Activated effector memory CD4-positive, alpha-beta T cell treated with anti-CD3 and anti-CD28 coated beads, Interleukin-2, amount 50 U/mL, for 16 hours (primary cell): ENCODE data around the gene DYNLT2.
"Not testable (repeated sequence)": the region's sequence is repeated elsewhere in the genome, so short reads cannot be mapped to it uniquely, and the experiment has no call there.

Source experiments
- DNase-seq: peaks from one replicate; pipeline ENCODE4 v3.0.0-alpha.2; 2020

Gene DYNLT2

DNA sequence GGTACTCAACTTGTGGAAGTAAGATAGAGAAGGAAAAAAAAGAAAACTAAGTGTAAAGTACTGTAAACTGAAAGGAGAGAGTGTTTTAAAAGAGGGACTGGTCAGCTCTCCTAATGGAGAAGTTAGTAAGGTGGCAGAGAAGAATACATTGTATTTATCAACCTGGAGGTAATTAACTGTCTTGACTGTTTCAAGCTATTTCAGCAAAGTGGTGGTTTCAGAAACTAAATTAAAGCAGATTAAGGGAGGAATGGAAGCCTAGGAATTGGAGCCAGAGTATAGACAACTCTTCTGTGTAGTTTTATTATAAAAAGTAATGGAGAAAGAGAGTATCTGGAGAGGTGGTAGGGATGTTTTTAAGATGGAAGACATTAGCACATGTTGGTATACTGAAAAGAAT, 24.4 kb downstream of the DYNLT2 start:
- no peak for DNase-seq

GRCh38 chr6:169726049-169726400, 25.3 kb downstream of the DYNLT2 start:
- no peak for DNase-seq

DNA sequence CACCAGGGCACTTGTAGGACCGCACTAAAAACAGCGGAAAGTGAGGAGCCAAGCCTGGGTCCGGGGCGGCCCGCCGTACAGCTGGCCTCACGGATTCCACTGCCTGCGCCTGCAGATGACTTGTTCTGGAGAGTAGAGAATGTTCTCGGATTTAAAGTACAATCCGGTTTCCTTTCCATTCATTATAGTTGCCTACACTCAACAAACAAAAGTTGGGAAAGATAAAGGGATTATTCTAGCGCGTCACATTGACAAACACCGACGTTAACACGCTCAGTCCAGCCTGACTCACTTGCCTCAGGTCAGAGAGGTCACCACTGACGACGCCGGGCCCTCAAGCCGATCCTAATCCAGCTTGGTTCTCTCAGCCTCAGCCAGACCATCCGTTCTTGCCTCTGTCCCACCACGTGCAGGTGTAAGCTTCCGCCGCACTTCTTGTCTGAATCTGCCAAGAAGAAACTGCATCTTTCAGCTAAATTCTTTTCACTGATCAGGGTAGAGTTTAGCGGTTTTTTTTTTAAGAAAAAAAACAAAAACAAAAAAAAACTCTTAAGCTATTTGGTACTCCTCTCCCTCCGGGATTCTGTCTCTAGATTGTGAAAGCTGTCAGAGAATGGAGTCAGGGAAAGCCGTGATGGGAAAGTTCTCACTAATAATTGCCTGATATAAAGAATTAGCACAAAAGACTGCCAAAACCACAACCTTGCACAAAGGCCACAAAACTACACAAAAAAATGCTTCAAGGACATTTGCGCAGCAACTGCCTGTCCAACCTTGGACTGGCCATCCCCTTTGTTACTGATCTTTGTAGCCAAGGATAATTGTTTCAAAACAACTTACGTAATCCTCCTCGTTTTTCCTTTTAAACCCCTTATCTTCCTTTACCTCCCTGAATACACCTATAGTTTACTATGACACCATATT, 26.0 kb downstream of the DYNLT2 start:
- DNase-seq = no peak

- DNase-seq = peak; percentile 89
Observed at GRCh38 chr6:169724494-169725124, 26.8 kb downstream of the DYNLT2 start, which contains the start of gene PHF10. PHF10 (minus strand) TSS chr6:169724500; CDS start chr6:169723931, 569 bp downstream.

DNA sequence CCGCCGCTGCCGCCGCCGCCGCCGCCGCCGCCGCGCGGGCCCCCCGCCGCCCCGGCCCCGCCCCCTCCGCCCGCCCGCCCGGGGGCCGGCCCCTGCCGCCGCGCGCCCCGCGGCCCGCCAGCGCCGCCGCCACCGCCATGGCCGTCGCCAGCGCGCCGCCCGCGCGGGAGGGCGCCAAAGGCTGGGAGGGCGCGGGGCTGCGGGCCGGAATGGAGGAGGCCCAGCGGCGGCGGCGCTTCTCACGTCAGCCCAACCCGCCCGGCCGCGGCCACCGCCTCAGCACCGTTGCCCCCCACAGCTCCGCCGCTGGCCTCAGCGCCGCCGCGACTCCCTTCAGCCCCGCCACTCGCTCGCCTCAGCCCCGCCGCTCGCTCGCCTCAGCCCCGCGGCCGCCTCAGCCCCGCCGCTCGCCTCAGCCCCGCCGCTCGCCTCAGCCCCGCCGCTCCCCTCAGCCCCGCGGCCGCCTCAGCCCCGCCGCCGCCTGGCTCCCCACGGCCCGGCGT, 27.3 kb downstream of the DYNLT2 start:
- DNase-seq = peak; percentile 83

GRCh38 chr6:169723200-169723909, 28.0 kb downstream of the DYNLT2 start:
- DNase-seq = peak; percentile 89

- DNase-seq = peak; percentile 78
Observed at GRCh38 chr6:169722362-169723199, 28.8 kb downstream of the DYNLT2 start.

DNA sequence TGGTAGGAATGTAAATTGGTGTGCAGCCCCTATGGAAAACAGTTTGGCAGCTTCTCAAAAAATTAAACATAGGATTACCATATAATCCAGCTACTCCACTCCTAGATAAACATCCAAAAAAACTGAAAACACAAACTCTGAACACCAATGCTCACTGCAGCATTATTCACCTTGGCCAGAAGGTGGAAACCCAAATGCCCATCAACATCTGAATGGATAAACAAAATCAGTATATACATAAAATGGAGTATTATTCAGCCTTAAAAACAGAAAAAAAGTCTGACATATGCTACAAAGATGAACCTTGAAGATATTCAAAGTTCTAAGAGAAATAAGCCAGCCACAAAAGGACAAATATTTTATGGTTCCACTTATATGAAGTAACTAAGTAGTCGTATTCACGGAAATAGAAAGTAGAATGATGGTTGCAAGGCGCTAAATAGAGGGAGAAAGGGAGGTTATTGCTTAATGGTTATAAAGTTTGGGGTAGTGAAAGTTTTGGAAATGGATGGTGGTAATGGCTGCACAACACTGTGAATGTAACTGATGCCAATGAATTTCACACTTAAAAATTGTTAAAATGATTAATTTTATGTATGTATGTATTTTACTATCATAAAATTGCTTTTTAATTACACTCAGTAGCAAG, 31.0 kb downstream of the DYNLT2 start:
- DNase-seq = no peak

DNA sequence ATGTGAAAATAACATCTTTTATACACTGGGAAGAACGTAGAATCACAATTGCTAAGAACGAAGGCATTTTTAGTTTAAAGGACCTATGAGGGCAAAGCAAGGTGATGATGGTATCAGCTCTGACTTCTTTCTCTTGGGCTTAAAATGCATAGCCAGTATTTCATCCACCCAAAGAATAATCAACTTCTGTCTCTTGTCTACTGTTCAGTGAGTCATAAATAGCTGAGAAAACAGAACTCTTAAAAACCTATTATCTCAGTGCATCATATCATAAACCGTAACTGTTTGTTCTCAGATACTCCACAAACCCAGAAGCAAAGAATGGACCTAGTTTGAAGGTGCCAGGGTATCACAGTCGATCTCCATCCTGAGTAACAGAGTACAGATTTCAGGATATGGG, 32.3 kb downstream of the DYNLT2 start:
- no peak for DNase-seq

- no peak for DNase-seq
Observed at GRCh38 chr6:169714595-169714994, 36.8 kb downstream of the DYNLT2 start.

DNA sequence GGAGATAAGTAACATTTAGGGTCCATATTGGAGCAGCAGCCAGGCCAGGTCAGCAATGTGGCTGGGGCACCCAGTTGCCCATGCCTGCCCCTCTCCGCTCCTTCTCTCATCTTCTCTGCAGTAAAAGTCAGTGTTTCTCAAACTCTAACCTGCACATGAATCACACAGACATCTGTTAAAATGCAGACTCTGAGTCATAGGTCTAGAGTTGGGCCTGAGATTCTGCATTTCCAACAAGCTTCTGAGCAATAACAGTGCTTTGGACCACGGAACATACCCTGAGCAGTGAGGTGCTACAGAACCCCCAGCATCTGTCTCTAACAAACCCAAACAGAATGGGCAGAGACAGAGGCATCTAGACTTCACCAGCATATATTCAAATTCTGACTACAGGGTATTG, 37.2 kb downstream of the DYNLT2 start:
- no peak for DNase-seq

- no peak for DNase-seq
Observed at GRCh38 chr6:169710009-169710408, 41.4 kb downstream of the DYNLT2 start.

DNA sequence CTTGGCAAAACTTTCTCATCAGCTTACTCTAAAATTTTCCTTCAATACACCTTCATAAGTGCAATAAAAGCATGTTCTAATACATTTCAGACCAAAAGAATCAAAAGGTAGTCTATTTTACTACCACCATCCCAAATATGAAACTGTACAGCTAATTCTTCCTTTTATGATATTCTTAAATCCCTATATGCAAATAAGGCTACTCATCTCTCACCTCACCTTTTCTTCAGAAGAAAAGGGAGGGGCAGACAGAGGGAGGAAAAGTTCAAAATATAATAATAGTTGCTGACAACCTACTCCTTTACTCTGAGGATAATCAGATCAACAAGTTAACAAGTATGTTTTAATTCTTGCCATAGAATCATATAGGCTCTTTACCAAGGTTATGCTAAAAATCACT, 42.1 kb downstream of the DYNLT2 start:
- no peak for DNase-seq

DNA sequence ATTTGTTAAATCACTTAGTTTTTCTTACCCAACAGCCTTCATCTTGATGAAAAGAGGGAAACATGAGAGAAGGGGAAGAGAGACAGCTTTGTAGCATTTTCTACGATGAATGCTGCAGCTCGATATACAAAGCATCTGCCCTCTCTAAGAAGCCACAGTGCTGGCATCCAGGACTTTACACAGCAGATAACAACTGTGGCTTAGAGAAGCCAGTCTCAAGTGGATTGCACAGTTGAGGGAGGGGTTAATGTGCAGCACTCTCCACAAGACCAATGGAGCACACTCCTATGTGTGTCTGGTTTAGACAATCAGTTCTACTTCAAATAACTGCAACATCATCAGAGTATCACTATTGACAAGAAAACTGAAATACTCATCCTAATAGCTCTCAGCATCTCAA, 43.6 kb downstream of the DYNLT2 start:
- DNase-seq = no peak

- no peak for DNase-seq
Observed at GRCh38 chr6:169702840-169703246, 48.5 kb downstream of the DYNLT2 start.

DNA sequence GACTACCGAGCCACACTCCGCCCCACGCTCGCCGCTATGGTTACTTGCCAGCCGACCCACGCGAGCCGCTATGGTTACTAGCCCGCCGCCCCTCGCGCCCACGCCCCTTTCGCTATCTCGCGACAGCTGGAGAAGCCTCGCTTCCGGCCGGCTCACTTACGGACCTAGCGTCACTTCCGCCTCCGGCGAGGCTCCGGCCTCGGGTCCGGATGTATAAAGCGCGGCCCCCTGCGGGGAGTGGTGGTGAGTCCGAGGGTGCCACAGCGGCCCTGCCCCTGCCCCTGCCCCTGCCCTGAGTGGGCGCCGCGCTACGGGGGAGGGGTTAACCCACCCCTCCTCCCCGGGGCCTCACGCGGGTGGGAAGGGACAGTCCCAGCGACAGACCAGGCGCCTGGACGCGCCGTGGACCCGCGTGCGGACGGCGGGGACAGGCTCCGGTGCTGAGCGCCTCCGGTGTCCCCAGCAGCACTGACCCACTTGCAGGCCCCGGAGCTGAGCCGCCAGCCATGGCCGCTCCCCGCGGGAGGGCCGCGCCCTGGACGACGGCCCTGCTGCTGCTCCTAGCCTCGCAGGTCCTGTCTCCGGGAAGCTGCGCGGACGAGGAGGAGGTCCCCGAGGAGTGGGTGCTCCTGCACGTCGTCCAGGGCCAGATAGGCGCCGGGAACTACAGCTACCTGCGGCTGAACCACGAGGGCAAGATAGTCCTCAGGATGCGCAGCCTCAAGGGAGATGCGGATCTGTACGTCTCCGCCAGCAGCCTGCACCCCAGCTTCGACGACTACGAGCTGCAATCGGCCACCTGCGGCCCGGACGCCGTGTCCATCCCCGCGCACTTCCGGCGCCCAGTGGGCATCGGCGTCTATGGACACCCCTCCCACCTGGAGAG, 49.2 kb downstream of the DYNLT2 start, which contains the start of the genes C6orf120 and WDR27:
Gene C6orf120 (plus strand): TSS at position 173 of the 886 bp plus-strand sequence. CDS start 334 bp downstream, at position 507.
Gene WDR27 (minus strand): TSS at position 76 of the 886 bp plus-strand sequence. CDS start 13,024 bp downstream, outside the sequence.
- DNase-seq = peak; percentile 100

DNA sequence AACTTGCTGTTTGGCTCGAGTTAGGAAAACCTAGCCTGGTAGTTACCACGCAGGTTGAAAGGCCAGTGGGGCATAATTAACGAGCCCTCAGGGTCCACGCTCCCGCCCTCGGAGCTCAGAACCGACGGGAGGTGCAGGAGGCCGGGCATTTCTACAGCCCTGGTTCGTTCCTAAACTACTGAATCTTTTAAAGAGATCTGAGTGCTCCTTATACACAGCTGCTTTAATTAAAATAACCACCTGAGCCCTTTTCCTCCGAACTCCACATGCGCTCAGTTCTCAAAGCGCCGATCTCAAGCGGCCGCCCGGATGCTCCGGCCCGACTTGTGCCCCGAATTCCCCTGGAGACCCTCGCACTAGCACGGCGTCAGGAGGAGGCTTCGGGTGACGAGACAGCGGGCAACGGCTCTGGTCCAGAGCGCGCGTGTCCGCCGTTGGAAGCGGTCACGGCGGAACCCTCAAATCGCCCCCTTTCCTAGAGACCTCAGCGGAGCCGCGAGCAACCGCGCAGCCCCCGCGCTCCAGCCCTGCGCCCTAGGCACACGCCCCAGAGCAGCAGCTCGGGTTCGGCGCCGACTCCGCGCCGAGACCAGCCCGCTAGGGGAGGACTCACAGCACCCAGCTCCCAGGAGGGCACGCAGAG, 49.9 kb downstream of the DYNLT2 start:
- DNase-seq = no peak

DNA sequence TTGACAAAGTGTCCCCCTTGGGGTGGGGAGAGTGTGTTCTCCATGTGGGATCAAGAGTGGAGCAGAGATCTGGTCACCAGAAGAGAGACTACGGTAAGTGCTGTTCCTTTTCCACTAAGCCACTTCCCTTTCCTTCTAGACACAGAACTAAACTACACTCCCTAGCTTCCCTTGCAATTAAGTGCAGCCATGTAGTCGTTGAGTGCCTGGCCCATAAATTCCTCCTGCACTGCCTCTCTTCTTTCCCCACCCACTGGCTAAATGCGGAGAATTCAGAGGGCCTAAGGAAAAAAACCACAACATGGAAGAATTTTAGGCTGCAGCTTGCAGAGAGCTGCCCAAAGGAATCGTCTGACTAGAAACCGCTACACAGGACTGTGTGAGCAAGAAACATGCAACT, 51.1 kb downstream of the DYNLT2 start:
- DNase-seq = no peak

GRCh38 chr6:169697115-169697514, 54.3 kb downstream of the DYNLT2 start:
- not testable (repeated sequence) for DNase-seq

GRCh38 chr6:169695131-169695530, 56.2 kb downstream of the DYNLT2 start:
- DNase-seq = no peak
